GM21576 (cell line): ENCODE measurements around the gene BACH2.

Source experiments
- ATAC-seq: cut with Tn5 transposase; IDR thresholded peaks from one replicate; pipeline ENCODE4 v1.9.1; 2021; ENCODE audit warnings: mild to moderate bottlenecking, moderate library complexity; ENCODE audit not compliant: unreplicated experiment

The BACH2 gene

GRCh38 chr6:90103056-90103800 lies 193.4 kb downstream of the BACH2 start:
- ATAC-seq, result peak; percentile 78

GRCh38 chr6:90101403-90101802 lies 195.2 kb downstream of the BACH2 start:
- ATAC-seq, result no peak

GRCh38 chr6:90100059-90100665 lies 196.5 kb downstream of the BACH2 start:
- no peak for ATAC-seq

- no peak for ATAC-seq
Observed at GRCh38 chr6:90098627-90099026, 198.0 kb downstream of the BACH2 start.

- ATAC-seq, result no peak
Observed at GRCh38 chr6:90098001-90098531, 198.6 kb downstream of the BACH2 start.

- ATAC-seq, result no peak
Observed at GRCh38 chr6:90097356-90097755, 199.3 kb downstream of the BACH2 start.

- no peak for ATAC-seq
Observed at GRCh38 chr6:90096818-90097217, 199.8 kb downstream of the BACH2 start.

GRCh38 chr6:90095788-90096187 lies 200.9 kb downstream of the BACH2 start:
- ATAC-seq, result no peak

GRCh38 chr6:90095145-90095544 lies 201.5 kb downstream of the BACH2 start:
- no peak for ATAC-seq

GRCh38 chr6:90093558-90094073 lies 203.0 kb downstream of the BACH2 start:
- ATAC-seq, result no peak

GRCh38 chr6:90090866-90091265 lies 205.8 kb downstream of the BACH2 start:
- ATAC-seq, result no peak

GRCh38 chr6:90088009-90088408 lies 208.6 kb downstream of the BACH2 start:
- ATAC-seq, result no peak

- no peak for ATAC-seq
Observed at GRCh38 chr6:90087106-90087833, 209.4 kb downstream of the BACH2 start.

GRCh38 chr6:90086517-90086916 lies 210.1 kb downstream of the BACH2 start:
- ATAC-seq, result no peak

- ATAC-seq, result peak; percentile 63
Observed at GRCh38 chr6:90083891-90084290, 212.8 kb downstream of the BACH2 start.

GRCh38 chr6:90082847-90083246 lies 213.8 kb downstream of the BACH2 start:
- ATAC-seq, result no peak

GRCh38 chr6:90080876-90081481 lies 215.7 kb downstream of the BACH2 start:
- ATAC-seq, result peak; percentile 71

- ATAC-seq, result no peak
Observed at GRCh38 chr6:90079560-90080490, 216.8 kb downstream of the BACH2 start.

- no peak for ATAC-seq
Observed at GRCh38 chr6:90078513-90079289, 217.9 kb downstream of the BACH2 start.
